KBM-7 (cell line): ENCODE measurements around the gene DST.
A peak's percentile ranks its signal among the peaks of the same experiment; 100 is the strongest.
"Not testable (repeated sequence)": the region's sequence is repeated elsewhere in the genome, so short reads cannot be mapped to it uniquely, and the experiment has no call there.

Experiments used
- DNase-seq: peaks from one replicate; pipeline ENCODE4 v3.0.0-alpha.2; 2015
- in situ Hi-C: fragments of 300-500 bp; cut with MboI; formaldehyde crosslinking; loops from 2 replicates; pipeline ENCODE4 v1.14.3; 2020; ENCODE audit warnings: low sequenced_read_pairs, low pct_unique_long_range_greater_than_20kb, mixed read lengths

Gene DST

GRCh38 chr6:56668158-56668557, 25.5 kb upstream of the DST start:
- in situ Hi-C loops, result no loop called here
- DNase-seq, result no peak

- in situ Hi-C loops, result no loop called here
- DNase-seq, result no peak
These were observed 24.6 kb upstream of the DST start for GRCh38 chr6:56667336-56667735.

GRCh38 chr6:56664029-56664428, 21.3 kb upstream of the DST start:
- in situ Hi-C loops, result no loop called here
- DNase-seq, result no peak

GRCh38 chr6:56663344-56663743, 20.7 kb upstream of the DST start:
- DNase-seq, result no peak

GRCh38 chr6:56661338-56661737, 18.6 kb upstream of the DST start:
- peak; percentile 81 for DNase-seq
- in situ Hi-C loops, result not testable (repeated sequence)

More at GRCh38 chr6:56663344-56663743, 20.7 kb upstream of the DST start:
- in situ Hi-C loops, result no loop called here

GRCh38 chr6:56660381-56660730, 17.7 kb upstream of the DST start:
- in situ Hi-C loops, result no loop called here
- DNase-seq, result no peak

GRCh38 chr6:56659721-56660380, 17.2 kb upstream of the DST start:
- DNase-seq, result peak; percentile 66
- in situ Hi-C loops, result no loop called here

GRCh38 chr6:56658326-56658725, 15.6 kb upstream of the DST start:
- in situ Hi-C loops, result no loop called here
- no peak for DNase-seq

- DNase-seq, result peak; percentile 86
- in situ Hi-C loops, result no loop called here
These were observed 14.7 kb upstream of the DST start for GRCh38 chr6:56657354-56657753.

GRCh38 chr6:56656466-56656865, 13.8 kb upstream of the DST start:
- in situ Hi-C loops, result no loop called here

GRCh38 chr6:56655996-56656395, 13.3 kb upstream of the DST start:
- in situ Hi-C loops, result no loop called here
- DNase-seq, result peak; percentile 46

More at GRCh38 chr6:56656466-56656865, 13.8 kb upstream of the DST start:
- no peak for DNase-seq

- in situ Hi-C loops, result no loop called here
- no peak for DNase-seq
These were observed 12.6 kb upstream of the DST start for GRCh38 chr6:56655249-56655648.

- no peak for DNase-seq
- in situ Hi-C loops, result no loop called here
These were observed 10.3 kb upstream of the DST start for GRCh38 chr6:56652994-56653393.

- no peak for DNase-seq
- in situ Hi-C loops, result no loop called here
These were observed 9.5 kb upstream of the DST start for GRCh38 chr6:56652231-56652630.

GRCh38 chr6:56650191-56650590, 7.5 kb upstream of the DST start:
- DNase-seq, result no peak
- in situ Hi-C loops, result no loop called here

GRCh38 chr6:56649782-56650181, 7.1 kb upstream of the DST start:
- in situ Hi-C loops, result no loop called here
- DNase-seq, result no peak

GRCh38 chr6:56649053-56649769, 6.5 kb upstream of the DST start:
- peak; percentile 51 for DNase-seq
- in situ Hi-C loops, result no loop called here

GRCh38 chr6:56647172-56647762, 4.6 kb upstream of the DST start:
- no peak for DNase-seq
- in situ Hi-C loops, result no loop called here

GRCh38 chr6:56644366-56644765, 1.7 kb upstream of the DST start:
- in situ Hi-C loops, result no loop called here

GRCh38 chr6:56643379-56644089, 845 bp upstream of the DST start:
- no peak for DNase-seq
- in situ Hi-C loops, result no loop called here

More at GRCh38 chr6:56644366-56644765, 1.7 kb upstream of the DST start:
- no peak for DNase-seq
